Measurements from ENCODE around the gene CLDN5. TPM values are rescaled to one million over a fixed set of nuclear protein-coding genes. Genes with fewer than 3 reads are reported as not detected.
"Not testable (repeated sequence)": the region's sequence is repeated elsewhere in the genome, so short reads cannot be mapped to it uniquely, and the experiment has no call there.

The CLDN5 gene
- total and polyA plus RNA-seq, 10 donors, result 18.1 to 167 (median 63.4) TPM

DNA sequence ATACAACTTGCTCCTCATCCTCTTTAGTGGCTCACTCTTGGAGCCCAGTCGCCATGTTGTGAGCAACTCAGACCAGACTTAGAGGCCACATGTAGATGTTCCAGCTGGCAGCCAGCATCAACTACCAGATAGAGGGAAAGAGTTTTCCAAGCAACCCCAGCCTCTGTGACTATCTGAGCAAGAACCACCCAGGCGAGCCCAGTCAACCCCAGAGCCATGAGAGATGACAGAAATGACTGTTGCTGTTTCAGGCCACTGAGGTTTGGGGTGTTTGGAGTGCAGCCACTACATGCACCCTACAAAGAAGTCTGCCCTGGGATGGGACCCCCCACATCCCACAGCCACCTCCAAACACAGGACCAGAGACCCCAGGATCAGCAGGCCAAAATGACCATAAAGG, 24.8 kb upstream of the CLDN5 start:
- peaks cover 0 to 19% (median 0%) of the 10 kb centered on the region in 7 donors for H3K27me3 ChIP-seq (replicated peaks in 1 of 7)
- 84 to 92% (median 89%) methylated on average over 2 of the region's 2 CpGs for WGBS, 5 donors
- H3K4me3 ChIP-seq, result no peak overlapping the region
- no peak overlapping the region for H3K27ac ChIP-seq
- intact Hi-C loops (cut with DNase I; ENCODE audit: low total_unique reads), result no loop called here
- no peak for DNase-seq
- peaks cover 0 to 20% (median 3%) of the 10 kb centered on the region in 6 donors for H3K4me1 ChIP-seq
- H3K36me3 ChIP-seq, result no peaks in the 10 kb centered on the region
- TF ChIP-seq POLR2A (IDR thresholded peaks at IDR 0.05) (no peak), POLR2AphosphoS5 (IDR thresholded peaks at IDR 0.05) (no peak)
- TF ChIP-seq, protein P1, sequence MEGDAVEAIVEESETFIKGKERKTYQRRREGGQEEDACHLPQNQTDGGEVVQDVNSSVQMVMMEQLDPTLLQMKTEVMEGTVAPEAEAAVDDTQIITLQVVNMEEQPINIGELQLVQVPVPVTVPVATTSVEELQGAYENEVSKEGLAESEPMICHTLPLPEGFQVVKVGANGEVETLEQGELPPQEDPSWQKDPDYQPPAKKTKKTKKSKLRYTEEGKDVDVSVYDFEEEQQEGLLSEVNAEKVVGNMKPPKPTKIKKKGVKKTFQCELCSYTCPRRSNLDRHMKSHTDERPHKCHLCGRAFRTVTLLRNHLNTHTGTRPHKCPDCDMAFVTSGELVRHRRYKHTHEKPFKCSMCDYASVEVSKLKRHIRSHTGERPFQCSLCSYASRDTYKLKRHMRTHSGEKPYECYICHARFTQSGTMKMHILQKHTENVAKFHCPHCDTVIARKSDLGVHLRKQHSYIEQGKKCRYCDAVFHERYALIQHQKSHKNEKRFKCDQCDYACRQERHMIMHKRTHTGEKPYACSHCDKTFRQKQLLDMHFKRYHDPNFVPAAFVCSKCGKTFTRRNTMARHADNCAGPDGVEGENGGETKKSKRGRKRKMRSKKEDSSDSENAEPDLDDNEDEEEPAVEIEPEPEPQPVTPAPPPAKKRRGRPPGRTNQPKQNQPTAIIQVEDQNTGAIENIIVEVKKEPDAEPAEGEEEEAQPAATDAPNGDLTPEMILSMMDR (IDR thresholded peaks at IDR 0.05 in 8 of 11, conservative IDR thresholded peaks at IDR 0.05 in 3 of 11), result no peak
- H3K9me3 ChIP-seq, result peaks cover 0 to 14% (median 7%) of the 10 kb centered on the region in 8 donors

DNA sequence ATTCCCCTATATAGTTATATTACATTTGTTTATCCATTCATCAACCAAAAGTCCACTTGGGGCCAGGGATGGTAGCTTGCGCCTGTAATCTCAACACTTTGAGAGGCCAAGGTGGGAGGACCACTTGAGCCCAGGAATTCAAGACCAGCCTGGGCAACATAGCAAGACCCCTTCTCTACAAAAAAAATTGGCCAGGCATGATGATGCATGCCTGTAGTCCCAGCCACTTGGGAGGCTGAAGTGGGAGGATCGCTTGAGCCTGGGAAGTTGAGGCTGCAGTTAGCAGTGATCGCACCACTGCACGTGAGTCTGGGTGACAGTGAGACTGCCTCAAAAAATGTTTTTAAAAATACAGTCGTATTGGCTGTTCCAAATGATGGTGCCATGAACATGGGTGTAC, 24.2 kb upstream of the CLDN5 start:
- H3K27ac ChIP-seq; H3K9me3 ChIP-seq; H3K36me3 ChIP-seq; intact Hi-C loops (cut with DNase I; ENCODE audit: low total_unique reads); DNase-seq; H3K4me3 ChIP-seq: not testable (repeated sequence)
- H3K27me3 ChIP-seq (replicated peaks in 1 of 7), result peaks cover 0 to 22% (median 0%) of the 10 kb centered on the region in 7 donors
- 93 to 98% (median 96%) methylated on average over 5 of the region's 5 CpGs for WGBS, 5 donors
- peaks cover 0 to 25% (median 3%) of the 10 kb centered on the region in 6 donors for H3K4me1 ChIP-seq

DNA sequence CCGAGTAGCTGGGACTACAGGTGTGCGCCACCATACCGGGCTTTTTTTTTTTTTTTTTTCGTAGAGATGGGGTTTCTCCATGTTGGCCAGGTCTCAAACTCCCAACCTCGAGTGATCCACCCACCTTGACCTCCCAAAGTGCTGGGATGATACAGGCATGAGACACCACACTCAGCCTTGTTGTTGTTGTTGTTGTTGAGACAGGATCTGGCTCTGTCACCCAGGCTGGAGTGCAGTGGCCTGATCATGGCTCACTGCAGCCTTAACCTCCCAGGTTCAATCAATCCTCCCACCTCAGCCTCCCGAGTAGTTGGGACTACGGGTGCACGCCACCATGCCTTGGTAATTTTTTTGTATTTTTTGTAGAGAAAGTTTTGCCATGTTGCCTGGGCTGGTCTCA, 23.4 kb upstream of the CLDN5 start:
- peaks cover 0 to 25% (median 3%) of the 10 kb centered on the region in 6 donors for H3K4me1 ChIP-seq
- H3K27me3 ChIP-seq (replicated peaks in 1 of 7), result peaks cover 0 to 22% (median 0%) of the 10 kb centered on the region in 7 donors
- H3K36me3 ChIP-seq, result no peaks in the 10 kb centered on the region
- H3K27ac ChIP-seq, result no peak overlapping the region
- DNase-seq, result no peak
- intact Hi-C loops (cut with DNase I; ENCODE audit: low total_unique reads), result no loop called here
- 90 to 93% (median 91%) methylated on average over 8 of the region's 8 CpGs for WGBS, 5 donors
- TF ChIP-seq POLR2A (IDR thresholded peaks at IDR 0.05) (no peak), POLR2AphosphoS5 (IDR thresholded peaks at IDR 0.05) (no peak)
- TF ChIP-seq, protein P1 (IDR thresholded peaks at IDR 0.05 in 8 of 11, conservative IDR thresholded peaks at IDR 0.05 in 3 of 11), result no peak
- H3K4me3 ChIP-seq, result no peak overlapping the region
- H3K9me3 ChIP-seq, result peaks cover 0 to 2% (median 0%) of the 10 kb centered on the region in 8 donors

DNA sequence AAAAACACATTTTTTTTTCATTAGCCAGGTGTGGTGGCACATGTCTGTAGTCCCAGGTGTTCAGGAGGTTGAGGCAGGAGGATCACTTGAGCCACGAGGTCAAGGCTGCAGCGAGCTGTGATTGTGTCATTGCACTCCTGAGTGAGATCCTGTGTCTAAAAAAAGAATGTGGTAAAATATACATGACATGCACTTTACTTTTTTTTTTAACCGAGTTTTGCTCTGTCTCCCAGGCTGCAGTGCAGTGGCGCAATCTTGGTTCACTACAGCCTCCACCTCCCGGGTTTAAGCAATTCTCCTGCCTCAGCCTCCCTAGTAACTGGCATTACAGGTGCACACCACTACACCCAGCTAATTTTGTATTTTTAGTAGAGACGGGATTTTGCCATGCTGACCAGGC, 22.5 kb upstream of the CLDN5 start:
- WGBS, 5 donors, result 53 to 63% (median 54%) methylated on average over 6 of the region's 6 CpGs
- H3K4me3 ChIP-seq, result no peak overlapping the region
- no peaks in the 10 kb centered on the region for H3K9me3 ChIP-seq
- intact Hi-C loops (cut with DNase I; ENCODE audit: low total_unique reads), result no loop called here
- no peak overlapping the region for H3K27ac ChIP-seq
- no peak for DNase-seq
- H3K4me1 ChIP-seq, result peaks cover 0 to 25% (median 3%) of the 10 kb centered on the region in 6 donors
- TF ChIP-seq, protein P1 (IDR thresholded peaks at IDR 0.05 in 8 of 11, conservative IDR thresholded peaks at IDR 0.05 in 3 of 11), result no peak
- no peak for TF ChIP-seq POLR2AphosphoS5 (IDR thresholded peaks at IDR 0.05)
- TF ChIP-seq POLR2A (IDR thresholded peaks at IDR 0.05), result no peak
- no peaks in the 10 kb centered on the region for H3K36me3 ChIP-seq
- H3K27me3 ChIP-seq (replicated peaks in 1 of 7), result peaks cover 0 to 22% (median 0%) of the 10 kb centered on the region in 7 donors

DNA sequence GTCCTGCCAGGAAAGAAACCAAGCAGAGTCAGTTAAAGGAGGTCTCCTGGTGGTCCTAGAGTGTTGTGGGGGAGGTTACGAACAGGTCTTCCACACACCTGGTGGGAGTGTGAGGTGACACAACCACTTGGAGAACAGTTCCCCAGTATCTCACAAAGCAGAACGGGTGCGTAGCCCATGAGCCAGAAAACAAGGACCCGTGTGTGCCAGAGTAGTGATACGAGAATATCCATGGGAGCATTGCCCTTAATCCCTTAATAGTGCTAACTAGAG, 21.7 kb upstream of the CLDN5 start:
- no peaks in the 10 kb centered on the region for H3K36me3 ChIP-seq
- H3K4me1 ChIP-seq, result peaks cover 0 to 25% (median 3%) of the 10 kb centered on the region in 6 donors
- H3K27me3 ChIP-seq (replicated peaks in 1 of 7), result peaks cover 0 to 22% (median 0%) of the 10 kb centered on the region in 7 donors
- no peaks in the 10 kb centered on the region for H3K9me3 ChIP-seq
- H3K27ac ChIP-seq, result no peak overlapping the region
- H3K4me3 ChIP-seq, result no peak overlapping the region
- TF ChIP-seq, protein P1 (IDR thresholded peaks at IDR 0.05 in 8 of 11, conservative IDR thresholded peaks at IDR 0.05 in 3 of 11), result no peak
- intact Hi-C loops (cut with DNase I; ENCODE audit: low total_unique reads), result no loop called here
- no peak for DNase-seq
- 80 to 98% (median 94%) methylated on average over 3 to 5 of the region's 5 CpGs for WGBS, 5 donors
